ENCODE data around the gene RCVRN.

The RCVRN gene

DNA sequence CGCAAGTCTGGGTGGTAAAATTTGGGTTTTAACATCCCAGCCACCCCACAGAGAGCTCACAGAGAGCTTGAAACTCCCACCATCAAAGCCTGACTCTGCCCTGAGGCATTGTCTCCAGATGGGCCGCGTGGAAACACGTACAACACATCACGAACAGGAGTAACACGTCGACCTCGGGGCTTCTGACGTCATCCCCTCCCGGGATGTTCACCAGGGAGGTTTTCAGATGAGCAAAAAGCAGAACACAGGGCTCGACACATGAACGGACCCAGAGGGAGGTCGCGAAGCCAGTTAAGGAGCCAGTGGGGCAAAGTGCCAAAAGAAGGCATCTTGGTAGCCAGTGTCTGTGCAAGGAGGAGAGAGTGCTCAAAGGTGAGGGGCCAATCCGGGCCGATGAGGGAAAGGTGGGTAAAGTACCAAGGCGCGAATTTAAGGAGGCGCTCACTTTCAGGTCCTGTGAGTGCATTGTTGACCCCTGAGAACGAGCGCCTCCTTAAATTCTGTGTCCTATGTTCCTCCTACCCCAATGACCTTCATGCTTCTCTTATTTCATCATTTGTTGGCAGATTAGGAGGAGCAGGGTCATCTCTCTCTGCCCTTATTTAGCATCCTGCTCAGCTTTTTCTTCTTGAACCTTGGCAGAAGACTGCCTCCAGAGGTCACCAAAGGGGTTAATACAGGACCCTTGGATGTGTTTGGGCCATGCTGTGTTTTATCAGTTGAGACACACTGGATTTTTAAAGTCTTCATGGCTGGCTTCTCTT is 5.6 kb downstream of the RCVRN start:
- DNase-seq (ENCODE audit: low read depth in 2 of 2, low spot score in 1 of 2): no peak

- no peak for DNase-seq (ENCODE audit: low read depth in 2 of 2, low spot score in 1 of 2)
These were observed 6.3 kb downstream of the RCVRN start for GRCh38 chr17:9898812-9899211.

- DNase-seq (ENCODE audit: low read depth in 2 of 2, low spot score in 1 of 2): no peak
These were observed 7.6 kb downstream of the RCVRN start for GRCh38 chr17:9897372-9897968.

DNA sequence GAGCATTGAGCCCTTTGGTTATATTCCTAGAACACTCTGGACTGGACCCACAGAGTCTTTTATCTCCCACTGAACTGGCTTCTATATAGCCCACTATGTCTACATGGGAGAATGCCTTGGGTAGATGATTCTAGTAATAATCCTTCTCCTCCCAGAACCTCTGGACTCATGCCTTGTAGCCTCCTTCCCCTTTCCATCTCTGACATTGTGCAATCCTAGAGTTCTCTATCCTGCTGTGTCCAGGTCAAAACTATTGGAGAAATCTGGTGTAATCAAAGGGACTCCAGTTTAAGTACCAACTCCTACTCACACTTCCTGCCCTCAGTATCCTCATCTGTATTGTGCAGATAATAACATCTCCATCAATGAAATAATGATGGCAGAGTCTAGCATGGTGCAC is 9.1 kb downstream of the RCVRN start:
- no peak for DNase-seq (ENCODE audit: low read depth in 2 of 2, low spot score in 1 of 2)

DNA sequence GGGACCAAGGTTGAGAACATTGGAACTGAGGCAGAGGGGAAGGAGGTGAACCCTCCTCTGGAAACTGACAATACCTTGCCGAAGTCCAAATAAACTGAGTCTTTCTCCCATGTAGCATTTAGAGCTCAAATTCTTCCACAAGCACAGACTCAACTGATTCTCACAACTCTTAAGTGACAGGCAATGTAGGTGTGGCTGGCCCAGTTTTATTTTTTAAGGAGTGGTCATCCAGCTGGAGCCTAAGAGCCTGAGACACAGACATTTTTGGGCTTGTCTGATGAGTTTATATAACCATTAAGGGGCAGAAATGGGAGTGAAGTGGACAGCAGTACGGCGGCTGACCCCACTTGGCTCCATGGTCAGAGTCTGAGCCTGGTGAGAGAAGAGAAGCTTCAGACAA is 10.8 kb downstream of the RCVRN start:
- no peak for DNase-seq (ENCODE audit: low read depth in 2 of 2, low spot score in 1 of 2)

DNA sequence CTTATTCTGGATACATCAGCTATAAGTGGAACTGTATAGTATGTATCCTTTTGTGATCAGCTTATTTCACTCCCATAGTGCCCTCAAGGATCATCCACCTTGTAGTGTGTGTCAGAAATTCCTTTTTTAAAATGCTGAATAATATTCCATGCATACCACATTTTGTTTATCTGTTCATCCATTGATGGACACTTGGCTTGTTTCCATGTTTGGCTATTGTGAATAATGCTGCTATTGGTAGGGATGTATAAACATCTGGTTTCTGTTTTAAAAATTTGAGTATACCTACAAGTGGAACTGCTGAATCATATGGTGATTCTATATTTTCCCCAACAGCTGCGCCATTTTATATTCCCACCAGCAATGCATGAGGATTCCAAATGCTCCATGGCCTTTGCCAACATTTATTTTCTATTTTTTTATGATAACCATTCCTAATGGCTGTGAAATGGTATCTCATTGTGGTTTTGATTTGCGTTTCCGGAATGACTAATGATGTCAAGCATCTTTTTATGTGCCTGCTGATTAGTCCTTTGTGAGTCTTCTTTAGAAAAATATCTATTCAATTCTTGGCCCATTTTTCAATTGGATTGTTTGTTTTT is 11.6 kb downstream of the RCVRN start:
- no peak for DNase-seq (ENCODE audit: low read depth in 2 of 2, low spot score in 1 of 2)

DNA sequence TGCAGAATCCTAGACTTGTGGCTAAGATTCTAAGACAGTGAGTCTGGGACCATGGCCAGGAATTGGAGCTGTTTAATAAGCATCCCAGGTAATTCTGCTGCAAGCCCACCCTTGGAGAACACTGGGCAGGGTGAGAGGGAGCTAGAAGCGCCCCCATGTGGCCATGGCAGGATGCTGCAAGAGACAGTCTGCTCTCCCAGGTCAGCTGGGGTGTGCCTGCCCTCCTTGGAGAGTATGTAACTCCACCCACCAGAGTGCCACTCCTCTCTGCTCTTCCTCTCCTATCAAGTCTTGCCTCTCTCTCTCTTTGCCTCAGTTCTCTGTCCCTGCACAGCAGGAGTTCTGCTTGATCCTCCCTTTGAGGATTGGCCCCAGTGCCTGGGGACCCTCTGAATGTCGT is 14.9 kb downstream of the RCVRN start:
- no peak for DNase-seq (ENCODE audit: low read depth in 2 of 2, low spot score in 1 of 2)

- no peak for DNase-seq (ENCODE audit: low read depth in 2 of 2, low spot score in 1 of 2)
These were observed 17.6 kb downstream of the RCVRN start for GRCh38 chr17:9887508-9887907.

GRCh38 chr17:9886141-9886930 is 18.7 kb downstream of the RCVRN start:
- DNase-seq (ENCODE audit: low read depth in 2 of 2, low spot score in 1 of 2): no peak

DNA sequence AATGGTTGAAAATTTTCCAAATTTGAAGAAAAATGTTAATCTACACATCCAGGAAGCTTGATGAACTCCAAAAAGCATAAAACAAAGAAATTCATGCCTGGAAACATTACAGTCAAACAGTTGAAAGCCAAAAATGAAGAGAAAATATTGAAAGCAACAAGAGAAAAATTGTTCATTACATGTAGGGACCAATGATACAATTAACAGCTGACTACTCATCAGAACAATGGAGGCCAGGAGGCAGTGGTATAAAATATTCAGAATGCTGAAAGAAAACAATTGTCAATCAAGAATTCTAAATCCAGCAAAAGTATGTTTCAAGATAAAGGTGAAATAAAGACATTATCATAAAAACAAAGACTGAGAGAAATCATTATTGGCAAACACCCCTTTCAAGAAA is 21.6 kb downstream of the RCVRN start:
- no peak for DNase-seq (ENCODE audit: low read depth in 2 of 2, low spot score in 1 of 2)

GRCh38 chr17:9880582-9880999 is 24.5 kb downstream of the RCVRN start:
- DNase-seq (ENCODE audit: low read depth in 2 of 2, low spot score in 1 of 2): no peak

DNA sequence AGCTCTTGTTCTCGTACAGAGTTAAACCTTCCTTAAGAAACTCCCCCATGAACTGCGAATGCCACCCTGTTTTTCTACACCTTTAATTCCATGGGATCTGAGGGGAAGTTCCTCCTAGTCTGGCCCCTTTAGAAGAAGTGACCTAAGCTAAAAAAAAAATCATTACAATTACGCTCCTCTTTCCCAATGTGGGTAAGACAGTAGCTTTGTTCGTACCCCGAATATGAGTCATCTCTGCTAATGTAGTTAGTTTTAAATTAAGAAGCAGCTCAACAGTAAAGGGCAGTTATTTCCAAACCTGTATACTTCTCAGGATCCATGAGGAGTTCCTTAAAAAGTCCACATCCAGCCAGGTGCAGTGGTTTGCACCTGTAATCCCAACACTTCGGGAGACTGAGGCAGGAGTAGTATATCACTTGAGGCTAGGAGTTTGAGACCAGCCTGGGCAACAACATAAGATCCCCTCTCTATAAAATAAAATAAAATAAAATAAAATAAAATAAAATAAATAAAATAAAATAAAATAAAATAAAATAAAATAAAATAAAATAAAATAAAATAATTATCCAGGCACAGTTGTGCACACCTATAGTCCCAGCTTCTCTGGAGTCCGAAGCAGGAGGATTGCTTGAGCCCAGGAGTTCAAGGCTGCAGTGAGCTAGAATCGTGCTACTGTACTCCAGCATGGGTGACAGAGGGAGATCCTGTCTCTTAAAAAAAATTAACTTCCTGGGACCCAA is 26.1 kb downstream of the RCVRN start:
- no peak for DNase-seq (ENCODE audit: low read depth in 2 of 2, low spot score in 1 of 2)

GRCh38 chr17:9878356-9878755 is 26.7 kb downstream of the RCVRN start:
- no peak for DNase-seq (ENCODE audit: low read depth in 2 of 2, low spot score in 1 of 2)

DNA sequence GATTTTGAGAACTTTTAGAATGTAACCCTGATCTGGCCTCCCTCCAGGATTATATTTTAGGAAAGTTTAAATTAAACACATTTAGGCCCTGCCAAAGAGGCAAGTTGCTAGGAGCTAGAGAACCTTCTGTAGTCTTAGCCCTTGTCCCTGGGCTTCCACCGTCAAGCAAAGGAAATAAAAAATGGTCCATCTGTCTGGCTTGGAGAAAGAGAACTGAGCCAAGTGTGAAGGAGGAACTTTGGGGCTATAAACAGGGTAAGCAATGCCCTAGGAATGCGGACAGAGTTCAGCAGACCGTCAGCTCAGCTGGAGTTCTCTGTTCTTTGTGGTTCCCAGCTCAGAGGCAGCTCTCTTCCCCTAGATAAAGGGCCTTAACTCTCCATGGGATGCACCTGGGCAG is 29.6 kb downstream of the RCVRN start:
- no peak for DNase-seq (ENCODE audit: low read depth in 2 of 2, low spot score in 1 of 2)

DNA sequence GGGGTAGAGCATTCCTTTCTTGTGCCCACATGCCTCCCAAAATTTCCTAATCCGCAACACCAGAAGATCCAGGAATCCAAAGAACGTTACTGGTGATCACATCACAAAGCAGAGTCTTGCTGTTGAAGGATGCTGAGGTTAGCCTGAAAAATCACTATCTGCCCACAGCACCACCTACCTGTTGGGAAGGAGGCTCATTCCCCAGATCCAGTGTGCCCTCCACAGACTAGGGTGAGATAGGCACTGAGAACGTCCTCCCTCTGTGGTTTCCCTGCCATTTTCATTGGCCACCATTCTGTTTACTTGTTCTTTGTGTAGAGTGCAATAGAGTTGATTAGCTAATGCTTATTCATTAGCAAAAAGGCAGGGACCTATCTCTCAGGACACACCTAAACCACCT is 30.3 kb downstream of the RCVRN start:
- no peak for DNase-seq (ENCODE audit: low read depth in 2 of 2, low spot score in 1 of 2)

- DNase-seq (ENCODE audit: low read depth in 2 of 2, low spot score in 1 of 2): no peak
These were observed 32.2 kb downstream of the RCVRN start for GRCh38 chr17:9872852-9873251.

DNA sequence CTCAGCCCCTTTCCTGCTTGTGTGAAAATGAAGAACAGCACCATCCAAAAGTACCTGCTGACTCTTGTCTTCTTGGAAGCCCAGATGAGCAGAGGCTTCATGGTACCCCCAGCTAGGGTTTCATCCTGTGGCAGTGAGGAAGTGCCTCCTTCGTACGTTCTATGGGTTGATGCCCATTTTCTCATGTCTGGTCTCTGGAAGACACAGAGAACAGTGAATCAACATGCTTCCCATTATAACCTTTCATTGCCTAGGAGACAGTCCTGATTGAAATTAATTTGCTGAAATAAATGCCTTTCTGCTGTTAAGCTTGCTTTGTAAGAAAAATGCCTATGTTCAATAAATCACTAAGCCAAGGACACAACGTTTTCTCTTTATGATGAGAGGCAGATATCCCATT is 36.5 kb downstream of the RCVRN start:
- no peak for DNase-seq (ENCODE audit: low read depth in 2 of 2, low spot score in 1 of 2)

GRCh38 chr17:9865586-9865985 is 39.5 kb downstream of the RCVRN start:
- no peak for DNase-seq (ENCODE audit: low read depth in 2 of 2, low spot score in 1 of 2)

DNA sequence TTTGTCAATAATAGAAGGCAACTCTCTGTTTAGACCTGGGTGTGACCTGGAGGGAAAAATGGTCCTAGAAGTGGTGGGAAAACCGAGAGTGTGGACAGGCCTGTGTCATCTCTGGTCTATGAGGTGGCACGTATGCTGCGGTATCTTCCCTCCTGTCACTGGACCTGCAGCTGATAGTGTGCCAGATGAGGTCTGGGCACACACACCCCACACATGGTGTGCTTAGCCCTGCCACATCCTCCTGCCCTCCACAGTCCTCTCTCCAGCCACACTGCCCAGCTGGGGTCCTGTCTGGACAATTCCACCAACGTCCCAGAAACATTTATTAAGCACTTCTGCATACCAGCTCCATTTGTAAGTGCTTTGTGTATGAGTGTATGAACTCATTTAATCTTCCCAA is 42.1 kb downstream of the RCVRN start:
- DNase-seq (ENCODE audit: low read depth in 2 of 2, low spot score in 1 of 2): no peak

- no peak for DNase-seq (ENCODE audit: low read depth in 2 of 2, low spot score in 1 of 2)
These were observed 42.9 kb downstream of the RCVRN start for GRCh38 chr17:9862220-9862619.

DNA sequence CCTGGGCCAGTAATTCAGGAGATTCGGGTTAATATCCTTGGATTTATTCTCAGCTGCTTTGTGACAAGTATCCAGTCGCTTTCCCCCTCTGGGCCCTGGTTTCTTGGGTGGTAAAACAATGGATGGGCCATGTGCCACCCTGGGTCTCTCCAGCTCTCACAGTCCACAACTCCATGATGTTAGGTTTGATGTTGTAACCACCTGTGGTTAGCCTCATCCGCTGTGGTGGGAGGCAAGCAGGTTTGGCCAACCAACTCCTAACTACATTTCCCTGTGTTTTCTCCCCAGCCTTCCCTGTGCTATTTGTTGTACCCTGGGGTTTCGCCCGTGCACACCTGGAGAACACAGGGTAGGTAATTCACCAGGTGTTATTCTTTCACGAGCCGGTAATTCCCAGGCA is 44.2 kb downstream of the RCVRN start:
- DNase-seq (ENCODE audit: low read depth in 2 of 2, low spot score in 1 of 2): no peak

Data from stimulated activated CD8-positive, alpha-beta memory T cell treated with anti-CD3 and anti-CD28 coated beads, Interleukin-4, amount 100 ng/mL, for 1 hour (primary cell).